HG03575 (cell line): ENCODE data around the gene CSN3.

Source experiments
- ATAC-seq: cut with Tn5 transposase; IDR thresholded peaks from one replicate; pipeline ENCODE4 v1.9.1; 2021; ENCODE audit not compliant: unreplicated experiment, insufficient number of reproducible peaks, low FRiP score; ENCODE audit errors: extremely low read depth

The CSN3 gene

GRCh38 chr4:70277121-70277520 lies 34.7 kb downstream of the CSN3 start:
- no peak for ATAC-seq

- no peak for ATAC-seq
Observed at GRCh38 chr4:70280567-70280966, 38.2 kb downstream of the CSN3 start.

GRCh38 chr4:70288651-70289050 lies 46.3 kb downstream of the CSN3 start:
- no peak for ATAC-seq

DNA sequence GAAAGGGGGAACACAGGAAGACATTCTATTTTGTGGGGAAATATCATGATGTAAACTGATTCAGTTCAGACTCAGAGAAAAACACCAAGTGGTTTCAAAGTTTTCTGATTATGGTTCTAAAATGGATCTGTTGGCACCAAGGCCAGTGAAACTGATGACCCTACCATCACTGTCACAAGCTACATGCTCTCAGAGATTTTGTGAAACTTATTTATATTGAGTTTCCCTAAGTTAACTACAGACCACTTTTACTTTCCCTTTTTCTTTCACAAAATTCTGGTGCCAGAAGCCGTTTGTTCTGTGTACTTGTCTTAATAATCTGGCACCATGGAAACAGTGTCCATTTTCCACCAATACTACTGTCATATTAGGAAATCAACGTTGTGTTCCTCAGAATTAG lies 48.9 kb downstream of the CSN3 start:
- ATAC-seq = no peak

DNA sequence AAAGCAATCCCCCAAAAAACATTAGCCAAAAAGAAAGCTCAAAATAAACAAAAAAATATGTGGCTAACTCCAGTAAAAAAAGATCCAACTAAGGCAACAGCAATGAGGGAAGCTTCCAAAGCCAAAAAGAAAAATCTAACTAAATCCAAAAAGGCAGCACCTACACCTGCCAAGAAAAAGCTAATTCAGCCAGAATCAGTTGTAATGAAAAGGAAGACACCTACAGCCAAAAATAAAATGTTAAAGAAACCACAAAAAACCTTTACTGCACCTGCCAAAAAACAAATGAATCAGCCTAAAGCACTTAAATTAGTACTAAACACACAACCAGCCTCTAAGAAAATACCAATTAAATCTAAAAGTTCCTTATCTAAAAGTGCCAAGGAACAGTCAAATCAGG lies 55.2 kb downstream of the CSN3 start:
- ATAC-seq = no peak

- no peak for ATAC-seq
Observed at GRCh38 chr4:70298051-70298450, 55.7 kb downstream of the CSN3 start.

GRCh38 chr4:70299643-70300042 lies 57.2 kb downstream of the CSN3 start:
- no peak for ATAC-seq

DNA sequence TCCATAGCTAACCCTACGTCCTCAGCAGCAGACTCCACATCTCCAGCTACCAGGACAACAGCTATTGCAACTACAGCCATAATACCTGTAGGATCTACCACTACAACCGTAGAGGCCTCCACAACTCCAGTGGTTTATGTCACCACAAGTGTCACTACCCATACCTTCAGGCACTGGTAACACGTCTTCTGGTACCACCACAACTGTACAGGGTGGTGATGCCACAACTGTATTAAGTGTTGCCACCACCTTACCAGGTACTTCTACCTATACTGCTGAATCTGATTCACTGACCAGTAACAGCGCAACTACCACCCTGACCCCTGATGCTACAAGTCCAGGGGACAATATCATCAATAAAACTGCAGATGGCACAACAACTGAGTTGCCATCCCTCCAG lies 57.8 kb downstream of the CSN3 start:
- no peak for ATAC-seq
